ENCODE data around the gene HECTD1. TPM values are rescaled to one million over a fixed set of nuclear protein-coding genes. Genes with fewer than 3 reads are reported as not detected.

The HECTD1 gene
- total RNA-seq, 1 donor: 266 TPM

DNA sequence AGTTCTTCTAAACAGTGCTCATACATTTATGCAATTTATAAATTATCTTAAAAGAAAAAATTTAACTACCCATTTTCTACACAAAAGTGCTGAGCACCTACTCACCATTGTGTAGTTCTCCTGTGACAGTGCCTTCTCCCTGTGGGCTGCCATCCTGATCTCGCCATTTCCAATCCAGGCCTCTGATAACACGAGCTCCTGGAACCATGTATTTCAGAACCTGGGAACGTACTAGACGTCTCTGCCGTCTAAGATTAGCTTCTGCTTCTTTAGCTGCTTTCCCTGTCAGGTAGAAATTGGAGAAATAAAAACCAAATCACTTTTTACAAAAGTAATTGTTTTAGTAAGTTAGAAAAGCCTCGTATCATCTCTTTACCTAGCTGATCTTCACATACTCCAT lies 74.5 kb downstream of the HECTD1 start:
- DNase-seq (ENCODE audit: low read depth): no peak
- TF ChIP-seq, protein P1, sequence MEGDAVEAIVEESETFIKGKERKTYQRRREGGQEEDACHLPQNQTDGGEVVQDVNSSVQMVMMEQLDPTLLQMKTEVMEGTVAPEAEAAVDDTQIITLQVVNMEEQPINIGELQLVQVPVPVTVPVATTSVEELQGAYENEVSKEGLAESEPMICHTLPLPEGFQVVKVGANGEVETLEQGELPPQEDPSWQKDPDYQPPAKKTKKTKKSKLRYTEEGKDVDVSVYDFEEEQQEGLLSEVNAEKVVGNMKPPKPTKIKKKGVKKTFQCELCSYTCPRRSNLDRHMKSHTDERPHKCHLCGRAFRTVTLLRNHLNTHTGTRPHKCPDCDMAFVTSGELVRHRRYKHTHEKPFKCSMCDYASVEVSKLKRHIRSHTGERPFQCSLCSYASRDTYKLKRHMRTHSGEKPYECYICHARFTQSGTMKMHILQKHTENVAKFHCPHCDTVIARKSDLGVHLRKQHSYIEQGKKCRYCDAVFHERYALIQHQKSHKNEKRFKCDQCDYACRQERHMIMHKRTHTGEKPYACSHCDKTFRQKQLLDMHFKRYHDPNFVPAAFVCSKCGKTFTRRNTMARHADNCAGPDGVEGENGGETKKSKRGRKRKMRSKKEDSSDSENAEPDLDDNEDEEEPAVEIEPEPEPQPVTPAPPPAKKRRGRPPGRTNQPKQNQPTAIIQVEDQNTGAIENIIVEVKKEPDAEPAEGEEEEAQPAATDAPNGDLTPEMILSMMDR (IDR thresholded peaks at IDR 0.05; ENCODE audit: insufficient read depth, low read length): no peak
- H3K4me3 ChIP-seq (ENCODE audit: low read depth, low read length): no peak overlapping the region

DNA sequence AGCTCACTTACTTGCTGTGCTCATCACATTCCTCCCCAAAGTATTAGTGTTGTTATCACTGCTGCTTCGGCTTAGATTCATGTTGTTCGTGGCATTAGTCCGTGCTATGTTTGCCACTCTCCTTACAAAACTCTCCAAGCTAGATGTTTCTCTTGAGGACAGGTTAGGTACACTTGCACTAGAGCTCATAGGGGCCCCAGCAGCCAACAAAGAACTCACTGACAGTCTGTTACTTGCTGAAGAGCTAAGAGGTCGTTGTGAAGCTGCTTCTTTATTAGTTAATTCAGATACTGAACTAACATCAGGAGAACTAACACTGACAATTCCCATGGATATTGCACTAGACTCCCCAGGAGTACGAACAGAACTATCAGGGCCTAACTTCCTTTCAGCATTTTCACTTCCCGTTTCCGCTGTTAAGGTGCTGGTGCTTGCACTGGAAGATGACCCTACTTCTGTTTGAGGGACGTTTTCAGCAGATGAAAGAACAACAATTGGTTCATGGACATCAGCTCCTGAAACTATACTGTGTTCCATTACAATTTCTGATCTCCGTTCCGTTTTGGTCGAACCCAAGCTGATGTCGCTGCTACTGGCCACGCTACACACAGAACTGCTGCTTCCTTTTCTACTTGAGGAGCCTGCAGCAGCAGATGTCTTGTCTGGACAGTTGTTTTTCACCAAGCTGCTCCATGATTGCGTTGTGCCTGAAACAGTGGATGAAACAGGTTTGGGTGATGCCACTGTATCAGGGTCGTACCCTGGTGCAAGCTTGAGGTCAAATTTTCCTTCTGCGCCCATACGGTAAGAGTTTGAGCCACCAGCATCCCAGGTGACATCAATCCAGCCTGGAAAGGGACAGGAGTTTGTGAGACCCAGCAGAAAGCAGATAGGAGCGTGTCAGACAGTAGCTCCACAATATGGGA lies 78.7 kb downstream of the HECTD1 start:
- no peak for DNase-seq (ENCODE audit: low read depth)
- TF ChIP-seq, protein P1 (IDR thresholded peaks at IDR 0.05; ENCODE audit: insufficient read depth, low read length): no peak

DNA sequence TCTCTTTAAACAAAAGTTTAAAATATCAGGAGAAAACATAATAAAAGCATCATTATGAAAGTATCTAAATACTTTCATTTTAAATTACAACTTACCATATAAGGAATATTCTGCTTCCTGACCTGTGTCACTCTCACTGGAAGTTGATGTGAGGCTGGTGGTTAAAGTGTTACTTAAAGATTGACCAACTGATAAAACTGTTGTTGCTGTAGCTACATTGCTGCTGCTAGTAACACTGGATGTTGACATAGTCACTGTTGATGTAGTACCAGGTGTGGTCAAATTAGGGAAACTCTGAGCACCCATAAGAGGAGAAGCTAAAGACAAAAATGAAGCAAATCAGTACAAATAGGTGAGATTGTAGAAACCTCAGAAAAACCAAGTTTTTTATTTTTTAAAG lies 79.9 kb downstream of the HECTD1 start:
- TF ChIP-seq, protein P1 (IDR thresholded peaks at IDR 0.05; ENCODE audit: insufficient read depth, low read length): no peak
- no peak overlapping the region for H3K4me3 ChIP-seq (ENCODE audit: low read depth, low read length)
- DNase-seq (ENCODE audit: low read depth): no peak

More for the DNA sequence above, 78.7 kb downstream of the HECTD1 start:
- no peak overlapping the region for H3K4me3 ChIP-seq (ENCODE audit: low read depth, low read length)

DNA sequence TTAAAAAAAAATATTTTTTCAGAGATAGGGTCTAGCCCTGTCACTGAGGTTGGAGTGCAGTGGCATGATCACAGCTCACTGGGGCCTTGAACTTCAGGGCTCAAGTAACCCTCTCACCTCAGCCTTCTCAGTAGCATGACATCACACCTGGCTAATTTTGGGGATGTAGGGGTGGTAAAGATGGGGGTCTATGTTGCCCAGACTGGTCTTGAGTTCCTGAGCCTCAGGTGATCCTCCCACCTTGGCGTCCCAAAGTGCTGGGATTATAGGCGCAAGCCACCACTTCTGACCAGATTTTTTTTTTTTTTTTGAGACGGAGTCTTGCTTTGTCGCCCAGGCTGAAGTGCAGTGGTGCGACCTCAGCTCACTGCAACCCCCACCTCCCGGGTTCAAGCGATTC lies 80.9 kb downstream of the HECTD1 start:
- TF ChIP-seq, protein P1 (IDR thresholded peaks at IDR 0.05; ENCODE audit: insufficient read depth, low read length): no peak
- no peak for DNase-seq (ENCODE audit: low read depth)
- H3K4me3 ChIP-seq (ENCODE audit: low read depth, low read length): no peak overlapping the region

DNA sequence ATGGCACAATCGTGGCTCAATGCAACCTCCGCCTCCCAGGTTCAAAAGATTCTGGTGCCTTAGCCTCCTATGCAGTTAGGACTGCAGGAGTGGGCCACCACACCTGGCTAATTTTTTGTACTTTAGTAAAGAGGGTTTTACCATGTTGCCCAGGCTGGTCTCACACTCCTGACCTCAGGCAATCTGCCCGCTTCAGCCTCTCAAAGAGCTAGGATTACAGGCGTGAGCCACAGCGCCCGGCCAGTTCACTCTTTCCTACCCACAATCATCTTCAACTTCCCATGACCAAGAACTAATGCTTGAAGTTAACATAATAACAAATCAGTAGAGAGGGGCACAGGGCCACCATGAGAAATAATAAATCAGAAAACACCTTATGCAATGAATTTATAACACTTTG lies 82.4 kb downstream of the HECTD1 start:
- no peak for DNase-seq (ENCODE audit: low read depth)
- TF ChIP-seq, protein P1 (IDR thresholded peaks at IDR 0.05; ENCODE audit: insufficient read depth, low read length): no peak
- H3K4me3 ChIP-seq (ENCODE audit: low read depth, low read length): no peak overlapping the region

DNA sequence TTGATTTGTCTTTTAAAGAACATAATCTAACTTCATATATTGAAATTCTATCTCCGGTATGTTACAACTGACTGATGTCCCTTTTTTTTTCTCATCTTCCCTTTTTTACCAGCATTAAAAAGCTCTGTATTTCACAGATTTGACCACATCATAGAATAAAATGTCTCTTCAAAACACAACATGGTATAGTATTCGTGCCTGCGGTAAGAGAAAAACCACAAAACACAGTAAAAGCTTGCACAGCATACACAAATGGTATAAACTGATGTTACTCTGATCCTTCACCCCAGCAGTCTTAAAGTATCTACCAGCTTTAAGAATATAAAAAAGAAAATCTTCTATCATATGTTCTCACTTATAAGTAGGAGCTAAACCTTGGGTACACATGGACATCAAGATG lies 83.4 kb downstream of the HECTD1 start:
- no peak overlapping the region for H3K4me3 ChIP-seq (ENCODE audit: low read depth, low read length)
- DNase-seq (ENCODE audit: low read depth): no peak

More for the DNA sequence above, 83.4 kb downstream of the HECTD1 start:
- TF ChIP-seq, protein P1 (IDR thresholded peaks at IDR 0.05; ENCODE audit: insufficient read depth, low read length): no peak

All from fibroblast of the aortic adventitia (primary cell).